GM23248 (cell line): ENCODE data around the gene CAPS.

Experiments used
- EZH2 ChIP-seq: fragments of 200-600 bp; sonication (generic); IDR thresholded peaks from 2 replicates; pipeline ENCODE4 v1.6.1; 2018; ENCODE audit warnings: antibody characterized with exemption, mild to moderate bottlenecking; ENCODE audit not compliant: insufficient read depth, poor library complexity, severe bottlenecking
- EZH2phosphoT487 ChIP-seq: fragments of 200-600 bp; sonication (generic); IDR thresholded peaks from 2 replicates; pipeline ENCODE4 v1.6.1; 2018; ENCODE audit warnings: antibody characterized with exemption, moderate library complexity, mild to moderate bottlenecking, low read depth; ENCODE audit not compliant: insufficient read depth

DNA sequence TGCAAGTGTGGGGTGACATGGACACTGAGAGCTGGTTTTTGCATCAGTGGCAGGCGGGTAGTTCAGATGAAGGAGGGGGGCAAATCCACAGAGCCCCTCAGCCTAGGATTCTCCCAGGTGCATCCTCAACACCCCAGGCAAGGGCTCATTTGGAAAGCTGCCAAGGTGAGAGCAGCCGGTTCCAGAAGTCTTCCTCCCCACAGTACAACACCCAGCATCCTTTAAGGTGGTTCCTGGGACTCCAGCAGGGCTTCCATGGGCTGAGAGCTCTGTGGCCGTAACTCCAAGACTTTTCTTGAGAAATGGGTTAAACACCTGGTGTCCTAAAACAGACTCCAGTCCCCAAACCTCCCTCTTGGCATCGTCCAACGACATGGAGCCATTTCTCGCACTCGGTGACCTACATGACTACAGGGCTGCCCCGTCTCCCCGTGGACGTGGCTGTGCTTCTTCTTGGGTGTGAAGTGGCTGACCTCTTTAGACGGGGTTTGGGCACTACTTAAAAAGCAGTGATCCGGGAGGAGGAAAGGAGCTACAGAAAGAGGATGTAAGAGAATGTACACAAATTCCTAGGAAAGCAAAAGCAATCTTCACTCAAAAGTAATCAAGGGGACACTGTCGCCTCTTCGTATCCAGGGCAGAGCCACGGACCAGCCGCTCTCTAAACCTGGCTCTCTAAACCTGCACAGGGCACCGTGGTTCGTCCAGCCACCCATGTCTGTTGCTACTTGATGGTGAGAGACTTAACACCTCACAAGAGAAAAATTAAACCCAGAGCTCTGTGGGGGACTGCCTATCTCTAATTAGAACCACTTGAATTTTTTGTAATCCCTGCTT, 38.4 kb downstream of the CAPS start:
- TF ChIP-seq EZH2 (no peak), EZH2phosphoT487 (no peak)
